ENCODE results near the gene PSTK. TPM values are rescaled to one million over a fixed set of nuclear protein-coding genes. Genes with fewer than 3 reads are reported as not detected.
A peak's percentile ranks its signal among the peaks of the same experiment; 100 is the strongest.

The PSTK gene
- 11.1 TPM for polyA plus RNA-seq (2013, experiment 1 of 2)
- 10.7 TPM for polyA plus RNA-seq (2013, experiment 2 of 2)

- Histone ChIP-seq H3K18ac (ENCODE audit: low read length) (peak within 1 kb of the TSS; percentile 77), H2BK120ac (ENCODE audit: low read depth, low read length) (no peak within 1 kb of the TSS), H3K23ac (ENCODE audit: low read length) (no peak within 1 kb of the TSS), H3K4me3 (ENCODE audit: low read length) (peak within 1 kb of the TSS; percentile 76), H4K8ac (ENCODE audit: low read depth, low read length) (no peak within 1 kb of the TSS), H3K79me2 (ENCODE audit: control insufficient read depth, insufficient read depth, low read length) (no peaks in the 10 kb centered on the region), H2AK5ac (ENCODE audit: low read length) (no peak within 1 kb of the TSS), H3K4ac (ENCODE audit: low read depth, low read length) (peak within 1 kb of the TSS; percentile 55), H3K79me1 (ENCODE audit: low read length) (no peaks in the 10 kb centered on the region), H3K4me1 (ENCODE audit: control insufficient read depth, low read depth, low read length) (no peaks in the 10 kb centered on the region), H3K27ac (ENCODE audit: low read depth, low read length) (peak within 1 kb of the TSS; percentile 81), H2BK5ac (ENCODE audit: low read length) (peak within 1 kb of the TSS; percentile 90), H3K36me3 (ENCODE audit: control insufficient read depth, insufficient read depth, low read length) (no peaks in the 10 kb centered on the region), H3K4me2 (ENCODE audit: low read length) (peak within 1 kb of the TSS; percentile 49), H4K5ac (ENCODE audit: low read length) (no peak within 1 kb of the TSS), H3K27me3 (ENCODE audit: insufficient read depth, low read length, poor library complexity) (no peaks in the 10 kb centered on the region), H2BK15ac (replicated peaks; ENCODE audit: low read depth) (no peak within 1 kb of the TSS), H3K56ac (ENCODE audit: low read length) (peak within 1 kb of the TSS; percentile 98), H3K9ac (ENCODE audit: low read length) (peak within 1 kb of the TSS; percentile 95)
- DNase-seq = peak; percentile 94
- WGBS (ENCODE audit: extremely low coverage, insufficient coverage, low lambda C conversion rate) = no CpG with 5 or more reads among the region's 73 CpGs
Measured at GRCh38 chr10:122980209-122981065, at the start of gene PSTK. TSS of gene PSTK (plus strand) at chr10:122980401. CDS start at chr10:122980480, 79 bp downstream.

GRCh38 chr10:122931088-122931906 lies 48.9 kb upstream of the PSTK start:
- no peak overlapping the region for H2BK120ac ChIP-seq (ENCODE audit: low read depth, low read length)
- no peaks in the 10 kb centered on the region for H3K79me1 ChIP-seq (ENCODE audit: low read length)
- no peak overlapping the region for H3K9ac ChIP-seq (ENCODE audit: low read length)
- no peak overlapping the region for H3K4me3 ChIP-seq (ENCODE audit: low read length)
- no peak overlapping the region for H4K8ac ChIP-seq (ENCODE audit: low read depth, low read length)
- H3K56ac ChIP-seq (ENCODE audit: low read length) = no peak overlapping the region
- H4K5ac ChIP-seq (ENCODE audit: low read length) = no peak overlapping the region
- no peak overlapping the region for H3K18ac ChIP-seq (ENCODE audit: low read length)
- no peaks in the 10 kb centered on the region for H3K27me3 ChIP-seq (ENCODE audit: insufficient read depth, low read length, poor library complexity)
- no peak overlapping the region for H2BK15ac ChIP-seq (replicated peaks; ENCODE audit: low read depth)
- H3K4me2 ChIP-seq (ENCODE audit: low read length) = no peak overlapping the region
- H3K27ac ChIP-seq (ENCODE audit: low read depth, low read length) = no peak overlapping the region
- no peak overlapping the region for H2AK5ac ChIP-seq (ENCODE audit: low read length)
- no peaks in the 10 kb centered on the region for H3K4me1 ChIP-seq (ENCODE audit: control insufficient read depth, low read depth, low read length)
- no peaks in the 10 kb centered on the region for H3K36me3 ChIP-seq (ENCODE audit: control insufficient read depth, insufficient read depth, low read length)
- no peak for DNase-seq
- no peaks in the 10 kb centered on the region for H3K79me2 ChIP-seq (ENCODE audit: control insufficient read depth, insufficient read depth, low read length)
- no CpG with 5 or more reads among the region's 6 CpGs for WGBS (ENCODE audit: extremely low coverage, insufficient coverage, low lambda C conversion rate)
- H2BK5ac ChIP-seq (ENCODE audit: low read length) = no peak overlapping the region
- no peak overlapping the region for H3K4ac ChIP-seq (ENCODE audit: low read depth, low read length)
- no peak overlapping the region for H3K23ac ChIP-seq (ENCODE audit: low read length)

GRCh38 chr10:122939133-122939855 lies 40.9 kb upstream of the PSTK start:
- no peak overlapping the region for H2BK15ac ChIP-seq (replicated peaks; ENCODE audit: low read depth)
- no peaks in the 10 kb centered on the region for H3K4me1 ChIP-seq (ENCODE audit: control insufficient read depth, low read depth, low read length)
- H3K23ac ChIP-seq (ENCODE audit: low read length) = no peak overlapping the region
- no peak overlapping the region for H3K9ac ChIP-seq (ENCODE audit: low read length)
- H3K4ac ChIP-seq (ENCODE audit: low read depth, low read length) = no peak overlapping the region
- H4K5ac ChIP-seq (ENCODE audit: low read length) = no peak overlapping the region
- H3K27ac ChIP-seq (ENCODE audit: low read depth, low read length) = no peak overlapping the region
- WGBS (ENCODE audit: extremely low coverage, insufficient coverage, low lambda C conversion rate) = no CpG with 5 or more reads among the region's 1 CpG
- H3K27me3 ChIP-seq (ENCODE audit: insufficient read depth, low read length, poor library complexity) = no peaks in the 10 kb centered on the region
- no peak overlapping the region for H2BK120ac ChIP-seq (ENCODE audit: low read depth, low read length)
- H3K4me3 ChIP-seq (ENCODE audit: low read length) = no peak overlapping the region
- no peaks in the 10 kb centered on the region for H3K79me2 ChIP-seq (ENCODE audit: control insufficient read depth, insufficient read depth, low read length)
- no peaks in the 10 kb centered on the region for H3K79me1 ChIP-seq (ENCODE audit: low read length)
- no peak for DNase-seq
- no peak overlapping the region for H3K18ac ChIP-seq (ENCODE audit: low read length)
- no peak overlapping the region for H3K4me2 ChIP-seq (ENCODE audit: low read length)
- H2BK5ac ChIP-seq (ENCODE audit: low read length) = no peak overlapping the region
- no peak overlapping the region for H3K56ac ChIP-seq (ENCODE audit: low read length)
- H3K36me3 ChIP-seq (ENCODE audit: control insufficient read depth, insufficient read depth, low read length) = no peaks in the 10 kb centered on the region
- H4K8ac ChIP-seq (ENCODE audit: low read depth, low read length) = no peak overlapping the region
- H2AK5ac ChIP-seq (ENCODE audit: low read length) = no peak overlapping the region

- Histone ChIP-seq H2BK15ac (replicated peaks; ENCODE audit: low read depth) (no peak overlapping the region), H3K4me1 (ENCODE audit: control insufficient read depth, low read depth, low read length) (no peaks in the 10 kb centered on the region), H3K4me2 (ENCODE audit: low read length) (no peak overlapping the region), H3K9ac (ENCODE audit: low read length) (no peak overlapping the region), H4K5ac (ENCODE audit: low read length) (no peak overlapping the region), H3K23ac (ENCODE audit: low read length) (no peak overlapping the region), H3K18ac (ENCODE audit: low read length) (no peak overlapping the region), H3K4ac (ENCODE audit: low read depth, low read length) (no peak overlapping the region), H3K36me3 (ENCODE audit: control insufficient read depth, insufficient read depth, low read length) (no peaks in the 10 kb centered on the region), H3K4me3 (ENCODE audit: low read length) (no peak overlapping the region), H3K79me1 (ENCODE audit: low read length) (no peaks in the 10 kb centered on the region), H3K27me3 (ENCODE audit: insufficient read depth, low read length, poor library complexity) (no peaks in the 10 kb centered on the region), H3K27ac (ENCODE audit: low read depth, low read length) (no peak overlapping the region), H2AK5ac (ENCODE audit: low read length) (no peak overlapping the region), H2BK120ac (ENCODE audit: low read depth, low read length) (no peak overlapping the region), H4K8ac (ENCODE audit: low read depth, low read length) (no peak overlapping the region), H3K56ac (ENCODE audit: low read length) (no peak overlapping the region), H3K79me2 (ENCODE audit: control insufficient read depth, insufficient read depth, low read length) (no peaks in the 10 kb centered on the region), H2BK5ac (ENCODE audit: low read length) (no peak overlapping the region)
- no peak for DNase-seq
- no CpG with 5 or more reads among the region's 1 CpG for WGBS (ENCODE audit: extremely low coverage, insufficient coverage, low lambda C conversion rate)
Measured at GRCh38 chr10:122939856-122940543, 40.2 kb upstream of the PSTK start.

GRCh38 chr10:122949296-122949695 lies 30.9 kb upstream of the PSTK start:
- H3K79me2 ChIP-seq (ENCODE audit: control insufficient read depth, insufficient read depth, low read length) = no peaks in the 10 kb centered on the region
- no peak overlapping the region for H4K5ac ChIP-seq (ENCODE audit: low read length)
- DNase-seq = no peak
- H2BK5ac ChIP-seq (ENCODE audit: low read length) = no peak overlapping the region
- no peak overlapping the region for H3K56ac ChIP-seq (ENCODE audit: low read length)
- no peak overlapping the region for H3K23ac ChIP-seq (ENCODE audit: low read length)
- peaks cover 2% of the 10 kb centered on the region for H3K36me3 ChIP-seq (ENCODE audit: control insufficient read depth, insufficient read depth, low read length)
- no peak overlapping the region for H3K27ac ChIP-seq (ENCODE audit: low read depth, low read length)
- H3K9ac ChIP-seq (ENCODE audit: low read length) = no peak overlapping the region
- no peak overlapping the region for H4K8ac ChIP-seq (ENCODE audit: low read depth, low read length)
- no peak overlapping the region for H2BK120ac ChIP-seq (ENCODE audit: low read depth, low read length)
- no peak overlapping the region for H3K4me2 ChIP-seq (ENCODE audit: low read length)
- no peaks in the 10 kb centered on the region for H3K27me3 ChIP-seq (ENCODE audit: insufficient read depth, low read length, poor library complexity)
- WGBS (ENCODE audit: extremely low coverage, insufficient coverage, low lambda C conversion rate) = no CpG with 5 or more reads among the region's 3 CpGs
- H3K79me1 ChIP-seq (ENCODE audit: low read length) = no peaks in the 10 kb centered on the region
- H3K4me3 ChIP-seq (ENCODE audit: low read length) = no peak overlapping the region
- no peak overlapping the region for H3K4ac ChIP-seq (ENCODE audit: low read depth, low read length)
- no peak overlapping the region for H2BK15ac ChIP-seq (replicated peaks; ENCODE audit: low read depth)
- no peak overlapping the region for H3K18ac ChIP-seq (ENCODE audit: low read length)
- no peak overlapping the region for H2AK5ac ChIP-seq (ENCODE audit: low read length)
- no peaks in the 10 kb centered on the region for H3K4me1 ChIP-seq (ENCODE audit: control insufficient read depth, low read depth, low read length)
